ENCODE results near the gene WDR45. TPM values are rescaled to one million over a fixed set of nuclear protein-coding genes. Genes with fewer than 3 reads are reported as not detected.

WDR45 gene
- total and polyA plus RNA-seq, 2 of the 4 experiments (the other 2 are of a cell fraction): 40.7 to 67.4 TPM

DNA sequence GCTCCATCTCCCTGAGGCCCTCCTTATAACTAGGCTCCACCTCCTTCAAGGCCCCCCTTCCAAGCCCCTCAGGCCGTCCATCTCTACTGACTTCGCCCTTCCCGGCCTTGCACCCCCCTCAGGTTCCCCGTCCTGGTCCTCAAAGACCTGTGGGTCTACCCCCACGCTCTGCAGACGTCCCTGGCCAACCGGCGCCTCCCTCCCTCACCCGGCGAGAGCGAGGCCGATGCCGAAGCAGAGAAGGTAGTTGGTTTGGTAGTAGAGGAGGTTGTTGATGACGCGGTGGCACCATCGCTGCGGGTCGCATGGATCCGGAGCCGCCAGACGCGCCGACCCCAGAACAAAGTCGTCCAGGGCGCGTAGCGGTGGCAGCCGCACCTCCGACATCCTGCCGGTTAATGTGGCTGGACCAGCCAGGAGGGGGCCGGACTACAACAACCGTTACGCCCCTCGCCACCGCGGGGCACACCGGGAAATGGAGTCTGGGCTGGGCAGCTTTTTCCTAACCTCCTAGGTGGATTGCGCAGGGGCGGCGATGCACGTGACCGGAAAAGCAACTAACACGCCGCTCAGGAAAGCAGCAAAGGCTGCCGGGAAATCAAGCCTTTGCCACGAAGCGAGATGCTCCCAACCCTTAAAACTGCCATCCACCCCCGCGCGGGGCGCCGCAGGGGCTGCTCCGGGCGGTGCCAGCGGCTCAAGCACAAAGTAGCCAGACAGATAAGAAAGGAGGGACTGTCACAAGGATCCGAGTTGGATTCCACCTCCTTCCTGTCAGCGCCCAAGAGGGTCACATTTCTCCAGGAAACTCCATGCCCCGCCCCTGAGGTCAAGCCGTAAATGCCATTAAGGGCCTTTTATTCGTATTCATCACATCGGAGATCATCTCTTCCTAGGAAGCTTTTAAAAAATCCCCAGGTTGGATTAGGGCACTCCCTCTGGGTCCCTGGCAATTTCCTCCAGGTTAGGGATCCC, 5.8 kb downstream of the WDR45 start, which contains the start of gene PRAF2:
Gene PRAF2 (minus strand): TSS at position 402 of the 975 bp plus-strand sequence. CDS start 15 bp downstream, at position 387.
- Histone ChIP-seq H3K9me3 (ENCODE audit: control insufficient read depth, insufficient read depth, low read length) (no peaks in the 10 kb centered on the region), H4K20me1 (ENCODE audit: insufficient read depth, low read length) (no peaks in the 10 kb centered on the region), H3K18ac (ENCODE audit: low read depth, low read length) (no peak within 1 kb of the TSS), H3K27me3 (ENCODE audit: control insufficient read depth, insufficient read depth, low read length) (no peaks in the 10 kb centered on the region), H2BK5ac (ENCODE audit: low read depth, low read length, poor library complexity, severe bottlenecking) (peak within 1 kb of the TSS; percentile 87), H3K4ac (ENCODE audit: low read depth, low read length) (peak within 1 kb of the TSS; percentile 90), H3K27ac (ENCODE audit: insufficient read depth, low read length) (peak within 1 kb of the TSS; percentile 77), H4K5ac (ENCODE audit: low read depth, low read length) (peak within 1 kb of the TSS; percentile 62), H3K9me1 (ENCODE audit: insufficient read depth, low read length) (0 out of 2 replicates have a peak, but pooled peaks cover 5% of the 10 kb centered on the region), H3K9ac (ENCODE audit: low read depth, low read length) (peak within 1 kb of the TSS; percentile 73), H3K14ac (replicated peaks; ENCODE audit: low read depth, low read length) (peak within 1 kb of the TSS; percentile 82), H4K8ac (ENCODE audit: low read depth in 2 of 2, low read length in 2 of 2) (peak within 1 kb of the TSS; percentile 80 to 91), H2AK9ac (replicated peaks; ENCODE audit: low read depth, low read length, poor library complexity) (peak within 1 kb of the TSS; percentile 98), H3K36me3 (ENCODE audit: control insufficient read depth, insufficient read depth, low read length) (peaks cover 16% of the 10 kb centered on the region), H3K56ac (ENCODE audit: extremely low read depth, insufficient read depth, low read length) (peak within 1 kb of the TSS; percentile 56), H2BK120ac (ENCODE audit: low read depth, low read length) (no peak within 1 kb of the TSS; the same call in 1 of the 2 replicates), H2BK15ac (ENCODE audit: low read depth, low read length) (no peak within 1 kb of the TSS), H2AFZ (replicated peaks; ENCODE audit: low read length, poor library complexity) (peak within 1 kb of the TSS; percentile 94), H3K4me1 (ENCODE audit: control insufficient read depth, insufficient read depth, low read length) (peaks cover under 1% of the 10 kb centered on the region; the same call in 1 of the 2 replicates), H3K4me2 (ENCODE audit: low read depth, low read length) (peak within 1 kb of the TSS; percentile 92), H4K91ac (ENCODE audit: insufficient read depth, low read depth, low read length) (peak within 1 kb of the TSS; percentile 58), H3K23ac (ENCODE audit: low read depth, low read length) (peak within 1 kb of the TSS; percentile 80), H3K79me1 (ENCODE audit: low read depth in 1 of 2, low read length in 2 of 2) (peaks cover 3 to 33% of the 10 kb centered on the region in 2 experiments; a peak in 3 of 4 replicates), H3K4me3 (ENCODE audit: insufficient read depth, low read depth, low read length) (peak within 1 kb of the TSS; percentile 85), H2BK20ac (ENCODE audit: low read depth, low read length) (no peak within 1 kb of the TSS), H2AK5ac (ENCODE audit: low read depth, low read length) (peak within 1 kb of the TSS; percentile 91)
- 29% methylated on average over 5 of the region's 61 CpGs; no CpG with 5 or more reads in 1 of the 2 experiments for WGBS, 2 experiments (ENCODE audit: extremely low coverage in 2 of 2, insufficient read length in 1 of 2)
- dilution Hi-C loops (cut with HindIII; ENCODE audit: low sequenced_read_pairs, unreplicated experiment): no loop called here
- intact Hi-C loops (cut with micrococcal nuclease): loop anchor here (1.0 to 10.0 kb wide), 2 partner anchors 31 to 91 kb away; partner anchors contain the start of genes MAGIX and TFE3
- in situ Hi-C loops (cut with MboI; ENCODE audit: low sequenced_read_pairs): loop anchor here (25.0 kb wide), 1 partner anchor 112 kb away; the partner anchor contains the start of genes KCND1 and OTUD5
- BruUV-seq (replicated peaks): no TSS peak
- ChIA-PET POLR2A (ENCODE audit: unreplicated experiment) (interaction anchor here (0.6 kb wide), 1 partner anchor 21 kb away, joined by 3 read pairs; no protein-coding TSS in a partner anchor), CTCF (no interaction called here)
- peak; percentile 89 for DNase-seq
- ATAC-seq (ENCODE audit: low read depth): peak; percentile 89
- TF ChIP-seq SMC3 (IDR thresholded peaks at IDR 0.05; ENCODE audit: low read depth, low read length) (no peak), MAZ (IDR thresholded peaks at IDR 0.05; ENCODE audit: borderline replicate concordance, low read depth, low read length) (peak; percentile 60; the same call in 1 of the 2 replicates), ELK1 (IDR thresholded peaks at IDR 0.05; ENCODE audit: borderline replicate concordance, low read depth, low read length) (no peak), POLR2A (IDR thresholded peaks at IDR 0.05; ENCODE audit: low read depth, low read length) (peak; percentile 75; the same call in 1 of the 2 replicates), NFE2L2 (IDR thresholded peaks at IDR 0.05; ENCODE audit: low read depth, low read length) (no peak), BHLHE40 (IDR thresholded peaks at IDR 0.05; ENCODE audit: low read depth, low read length) (peak; percentile 81), MXI1 (IDR thresholded peaks at IDR 0.05; ENCODE audit: borderline replicate concordance, low read depth, low read length) (no peak; the same call in 1 of the 2 replicates), MAFK (IDR thresholded peaks at IDR 0.05; ENCODE audit: low read depth, low read length) (no peak), CEBPB (IDR thresholded peaks at IDR 0.05; ENCODE audit: low read depth, low read length) (peak; percentile 87), CHD1 (IDR thresholded peaks at IDR 0.05; ENCODE audit: low read depth, low read length) (no peak), RAD21 (IDR thresholded peaks at IDR 0.05; ENCODE audit: low read length) (no peak), FOS (IDR thresholded peaks at IDR 0.05; ENCODE audit: low read depth, low read length) (no peak), RCOR1 (IDR thresholded peaks at IDR 0.05; ENCODE audit: insufficient replicate concordance, low read length) (no peak)
- TF ChIP-seq, protein P1, sequence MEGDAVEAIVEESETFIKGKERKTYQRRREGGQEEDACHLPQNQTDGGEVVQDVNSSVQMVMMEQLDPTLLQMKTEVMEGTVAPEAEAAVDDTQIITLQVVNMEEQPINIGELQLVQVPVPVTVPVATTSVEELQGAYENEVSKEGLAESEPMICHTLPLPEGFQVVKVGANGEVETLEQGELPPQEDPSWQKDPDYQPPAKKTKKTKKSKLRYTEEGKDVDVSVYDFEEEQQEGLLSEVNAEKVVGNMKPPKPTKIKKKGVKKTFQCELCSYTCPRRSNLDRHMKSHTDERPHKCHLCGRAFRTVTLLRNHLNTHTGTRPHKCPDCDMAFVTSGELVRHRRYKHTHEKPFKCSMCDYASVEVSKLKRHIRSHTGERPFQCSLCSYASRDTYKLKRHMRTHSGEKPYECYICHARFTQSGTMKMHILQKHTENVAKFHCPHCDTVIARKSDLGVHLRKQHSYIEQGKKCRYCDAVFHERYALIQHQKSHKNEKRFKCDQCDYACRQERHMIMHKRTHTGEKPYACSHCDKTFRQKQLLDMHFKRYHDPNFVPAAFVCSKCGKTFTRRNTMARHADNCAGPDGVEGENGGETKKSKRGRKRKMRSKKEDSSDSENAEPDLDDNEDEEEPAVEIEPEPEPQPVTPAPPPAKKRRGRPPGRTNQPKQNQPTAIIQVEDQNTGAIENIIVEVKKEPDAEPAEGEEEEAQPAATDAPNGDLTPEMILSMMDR (conservative IDR thresholded peaks at IDR 0.05; ENCODE audit: low read depth, low read length): no peak

Measured in IMR-90 (cell line).